ENCODE data around the gene CACNB1.

CACNB1 gene

DNA sequence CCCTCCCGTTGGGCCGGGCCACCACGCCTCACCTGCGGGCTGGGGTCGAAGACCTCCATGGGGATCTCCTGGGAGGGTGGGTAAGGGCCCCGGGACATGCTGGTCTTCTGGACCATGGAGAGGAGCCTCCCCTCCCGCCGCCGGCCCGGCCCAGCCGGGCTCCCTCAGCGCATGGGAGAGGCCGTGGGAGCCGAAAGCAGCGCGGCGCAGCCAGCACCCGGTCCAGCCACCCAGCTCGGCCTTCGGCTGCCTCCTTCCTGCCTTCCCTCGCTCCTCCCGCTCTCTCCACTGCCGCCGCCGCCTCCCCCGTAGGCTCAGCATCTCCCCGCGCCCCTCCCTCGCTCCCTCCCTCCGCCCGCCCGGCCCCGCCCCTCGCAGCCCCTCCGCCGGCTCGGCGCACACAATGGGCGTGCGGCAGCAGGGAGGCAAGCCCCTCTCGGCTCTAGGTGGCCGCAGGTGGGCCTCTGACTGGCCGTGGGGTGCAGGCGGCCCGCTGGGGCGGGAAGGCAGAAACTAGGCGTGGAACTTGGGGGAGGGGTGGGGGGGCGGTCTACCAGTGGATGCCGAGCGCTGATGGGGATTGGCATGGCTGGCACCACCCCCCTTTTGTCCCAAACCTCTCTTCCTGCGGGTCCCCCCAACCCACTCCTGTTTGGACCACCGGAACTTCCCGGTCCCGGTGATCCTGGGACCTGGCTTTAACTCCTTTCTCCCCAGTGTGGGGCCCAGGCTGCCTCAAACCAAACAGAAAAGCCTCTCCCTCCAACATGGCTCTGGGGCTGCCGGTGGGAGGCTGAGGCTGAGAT, at the start of gene CACNB1:
Gene CACNB1 (minus strand): TSS at position 290 of the 806 bp plus-strand sequence. CDS start 174 bp downstream, at position 116.
- peak; percentile 71 to 73 for DNase-seq (ENCODE audit: low read depth in 2 of 2)

DNA sequence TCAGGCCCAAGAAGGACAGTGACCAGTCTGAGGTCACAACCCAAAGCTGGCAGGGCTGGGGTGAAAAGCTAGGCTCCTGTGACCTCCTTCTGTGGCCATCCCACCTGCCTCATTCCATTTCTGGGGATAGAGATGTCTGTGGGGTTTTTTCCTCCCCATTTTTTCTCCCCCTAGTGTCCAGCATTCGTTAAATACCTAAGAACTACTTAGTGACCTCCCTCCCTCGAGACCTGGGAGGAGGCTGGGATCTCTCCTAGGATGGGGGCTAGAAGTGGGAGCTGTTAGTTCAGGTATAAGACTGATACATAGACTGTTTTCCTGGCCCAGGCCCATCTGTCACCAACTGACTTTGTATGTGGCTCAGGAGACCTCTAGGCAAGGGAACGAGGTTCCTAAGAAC, 48.8 kb upstream of the CACNB1 start:
- no peak for DNase-seq (ENCODE audit: low read depth in 2 of 2)

GRCh38 chr17:39244600-39245570, 47.4 kb upstream of the CACNB1 start:
- peak; percentile 70 to 86 for DNase-seq (ENCODE audit: low read depth in 2 of 2)

DNA sequence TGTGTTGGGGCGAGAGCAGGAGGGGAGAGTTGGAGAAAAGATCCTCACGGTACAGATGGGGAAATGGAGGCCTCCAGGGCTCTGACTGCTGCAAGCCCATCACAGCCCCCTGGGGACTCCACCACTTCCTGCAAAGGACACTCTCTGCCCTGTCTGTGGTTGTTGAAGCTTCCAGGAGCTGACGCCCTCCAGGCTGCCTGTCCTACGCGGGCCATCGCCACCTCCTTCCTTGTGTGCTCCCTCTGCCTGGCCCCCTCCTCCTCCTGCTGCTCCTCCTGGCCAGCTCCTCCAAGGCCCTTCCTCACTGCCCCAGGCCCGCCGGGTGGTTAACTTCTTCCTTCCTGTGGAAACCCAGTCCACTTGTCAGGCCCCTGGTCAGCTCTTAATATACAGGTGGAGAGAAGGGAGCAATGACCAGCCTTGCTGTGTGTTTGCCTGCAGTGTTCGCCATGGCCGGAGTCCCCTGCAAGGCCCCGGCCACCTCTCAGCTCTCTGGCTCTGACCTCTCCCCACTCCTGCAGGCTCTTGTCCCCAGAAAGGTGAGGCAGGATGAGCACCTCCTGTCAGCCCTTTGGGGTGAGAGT, 46.6 kb upstream of the CACNB1 start:
- no peak for DNase-seq (ENCODE audit: low read depth in 2 of 2)

DNA sequence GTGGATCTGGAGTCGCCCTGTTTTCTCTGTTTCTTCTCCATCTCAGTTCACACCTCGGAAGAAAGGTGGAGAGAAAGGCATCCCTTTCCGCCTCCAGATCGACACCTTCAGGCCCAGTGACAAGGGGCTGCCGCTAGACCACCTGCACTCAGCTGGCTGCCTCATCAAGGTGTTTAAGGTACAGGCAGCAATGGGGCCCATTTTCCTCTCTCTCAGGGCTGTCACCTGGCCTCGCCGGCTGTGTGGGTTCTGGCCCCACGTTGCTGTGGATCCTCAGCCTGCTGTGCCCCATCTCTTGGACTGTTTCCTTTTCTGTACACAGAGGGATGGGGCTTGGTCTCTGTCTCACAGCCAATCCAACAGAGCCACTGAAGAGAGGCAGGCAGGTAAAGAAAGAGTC, 45.7 kb upstream of the CACNB1 start:
- DNase-seq (ENCODE audit: low read depth in 2 of 2) = no peak

DNA sequence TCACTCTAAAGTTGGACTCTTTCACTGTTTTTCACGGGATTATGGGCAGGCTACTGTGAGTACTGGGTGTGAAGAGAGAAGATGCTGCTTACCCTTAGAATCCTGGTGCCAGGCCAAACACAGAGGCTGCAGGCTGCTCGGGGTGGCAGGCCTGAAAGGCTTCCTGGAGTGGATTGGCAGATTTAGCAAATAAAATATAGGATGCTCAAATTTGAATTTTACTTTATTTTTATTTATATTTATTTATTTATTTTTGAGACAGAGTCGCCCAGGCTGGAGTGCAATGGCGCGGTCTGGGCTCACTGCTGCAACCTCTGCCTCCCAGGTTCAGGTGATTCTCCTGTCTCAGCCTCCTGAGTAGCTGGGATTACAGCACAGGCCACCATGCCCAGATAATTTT, 43.2 kb upstream of the CACNB1 start:
- no peak for DNase-seq (ENCODE audit: low read depth in 2 of 2)

GRCh38 chr17:39239640-39240314, 42.3 kb upstream of the CACNB1 start:
- peak; percentile 49 to 64 for DNase-seq (ENCODE audit: low read depth in 2 of 2)

GRCh38 chr17:39238311-39238972, 41.0 kb upstream of the CACNB1 start:
- DNase-seq (ENCODE audit: low read depth in 2 of 2) = peak; percentile 40 to 58

GRCh38 chr17:39237586-39237985, 40.1 kb upstream of the CACNB1 start:
- no peak for DNase-seq (ENCODE audit: low read depth in 2 of 2)

DNA sequence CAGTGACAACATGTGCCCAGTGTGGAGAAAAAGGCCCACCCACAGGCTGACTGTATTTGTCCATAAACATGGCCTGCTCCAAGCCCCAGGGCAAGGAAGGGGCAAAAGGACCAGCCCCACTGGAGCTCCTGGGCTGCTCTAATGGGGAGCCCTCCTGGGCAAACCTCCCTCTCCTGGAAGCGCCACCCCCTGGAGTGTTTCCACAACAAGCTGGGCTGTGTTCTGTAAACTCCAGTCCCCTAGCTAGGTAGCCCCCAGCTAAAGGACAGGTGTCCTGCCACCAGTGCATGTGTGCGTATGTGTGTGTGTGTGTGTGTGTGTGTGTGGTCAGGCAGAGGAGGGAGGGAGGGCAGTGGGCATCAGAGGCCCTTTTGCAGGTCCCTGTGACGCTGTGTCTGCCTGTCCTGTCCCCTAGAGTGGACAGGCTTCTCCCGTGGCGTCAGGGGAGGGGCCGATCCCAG, 39.5 kb upstream of the CACNB1 start:
- DNase-seq (ENCODE audit: low read depth in 2 of 2) = no peak

DNA sequence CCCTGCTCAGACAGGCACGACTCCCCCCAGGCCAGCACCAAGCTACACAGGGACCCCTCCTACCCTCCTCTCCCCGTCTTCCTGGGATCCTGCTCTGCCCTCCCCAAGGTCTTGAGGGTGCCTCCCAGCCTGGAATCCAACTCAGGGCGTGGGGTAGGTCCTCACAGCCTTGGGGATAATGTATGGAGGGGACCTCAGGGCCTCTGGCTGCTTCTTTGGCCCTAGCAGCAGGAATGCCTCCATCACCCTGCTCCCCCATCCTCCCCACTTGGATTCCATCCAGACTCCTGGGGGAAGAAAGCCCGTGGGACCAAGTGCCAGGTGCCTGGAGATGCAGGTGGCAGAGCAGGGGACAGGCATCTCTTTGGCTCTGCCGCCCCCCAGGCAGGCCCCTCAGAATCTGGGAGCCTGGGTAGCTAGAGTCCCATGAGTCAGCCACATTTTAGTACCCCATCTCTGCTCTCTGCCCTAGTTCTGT, 39.0 kb upstream of the CACNB1 start:
- no peak for DNase-seq (ENCODE audit: low read depth in 2 of 2)

GRCh38 chr17:39235555-39236449, 38.3 kb upstream of the CACNB1 start:
- DNase-seq (ENCODE audit: low read depth in 2 of 2) = peak in 1 of 2 donors; percentile 41

- peak; percentile 42 to 45 for DNase-seq (ENCODE audit: low read depth in 2 of 2)
Observed at GRCh38 chr17:39231591-39232551, 34.4 kb upstream of the CACNB1 start.

- no peak for DNase-seq (ENCODE audit: low read depth in 2 of 2)
Observed at GRCh38 chr17:39231091-39231561, 33.7 kb upstream of the CACNB1 start.

GRCh38 chr17:39230361-39230760, 32.9 kb upstream of the CACNB1 start:
- no peak for DNase-seq (ENCODE audit: low read depth in 2 of 2)

DNA sequence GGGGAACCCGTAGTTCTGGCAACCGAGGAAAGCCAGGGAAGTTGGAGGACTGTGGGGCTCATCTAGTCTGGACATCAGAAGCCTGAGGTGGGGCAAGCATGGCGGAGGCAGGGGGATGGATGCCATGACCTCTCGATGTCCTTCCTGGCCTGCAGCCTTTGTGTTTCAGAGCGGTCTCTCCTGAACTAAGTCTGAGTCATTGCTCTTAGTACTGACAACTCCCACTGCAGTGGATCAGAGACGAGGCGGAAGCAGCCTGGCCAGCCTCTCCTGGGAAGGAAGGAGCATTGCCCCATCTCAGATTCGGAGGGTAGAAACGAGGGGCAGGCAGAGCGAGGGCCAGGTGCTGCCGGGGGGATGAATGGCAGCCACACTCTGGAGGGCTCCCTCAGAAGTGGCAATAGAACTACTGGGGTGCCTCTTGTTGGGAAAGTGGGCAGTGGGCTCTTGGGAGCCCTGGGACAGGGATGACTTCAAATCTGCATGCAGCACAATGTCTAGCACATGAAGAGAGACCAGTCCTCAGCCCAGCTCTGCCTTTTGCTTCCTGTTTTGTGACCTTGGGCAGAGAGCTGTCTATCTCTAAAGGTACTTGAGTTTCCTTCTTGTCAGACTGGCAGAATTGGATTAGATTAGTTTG, 31.9 kb upstream of the CACNB1 start:
- no peak for DNase-seq (ENCODE audit: low read depth in 2 of 2)

- no peak for DNase-seq (ENCODE audit: low read depth in 2 of 2)
Observed at GRCh38 chr17:39227364-39227919, 30.0 kb upstream of the CACNB1 start.
